DMS153 treated with DMSO at 0.1 percent for 48 hours (cell line): ENCODE measurements around the gene LYG2.
"Not testable (repeated sequence)": the region's sequence is repeated elsewhere in the genome, so short reads cannot be mapped to it uniquely, and the experiment has no call there.

Source experiments
- DNase-seq: peaks from one replicate; lab custom pipeline; 2025; ENCODE audit not compliant: unreplicated experiment; lab: John Stamatoyannopoulos, UW

The LYG2 gene, protein sequence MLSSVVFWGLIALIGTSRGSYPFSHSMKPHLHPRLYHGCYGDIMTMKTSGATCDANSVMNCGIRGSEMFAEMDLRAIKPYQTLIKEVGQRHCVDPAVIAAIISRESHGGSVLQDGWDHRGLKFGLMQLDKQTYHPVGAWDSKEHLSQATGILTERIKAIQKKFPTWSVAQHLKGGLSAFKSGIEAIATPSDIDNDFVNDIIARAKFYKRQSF

DNA sequence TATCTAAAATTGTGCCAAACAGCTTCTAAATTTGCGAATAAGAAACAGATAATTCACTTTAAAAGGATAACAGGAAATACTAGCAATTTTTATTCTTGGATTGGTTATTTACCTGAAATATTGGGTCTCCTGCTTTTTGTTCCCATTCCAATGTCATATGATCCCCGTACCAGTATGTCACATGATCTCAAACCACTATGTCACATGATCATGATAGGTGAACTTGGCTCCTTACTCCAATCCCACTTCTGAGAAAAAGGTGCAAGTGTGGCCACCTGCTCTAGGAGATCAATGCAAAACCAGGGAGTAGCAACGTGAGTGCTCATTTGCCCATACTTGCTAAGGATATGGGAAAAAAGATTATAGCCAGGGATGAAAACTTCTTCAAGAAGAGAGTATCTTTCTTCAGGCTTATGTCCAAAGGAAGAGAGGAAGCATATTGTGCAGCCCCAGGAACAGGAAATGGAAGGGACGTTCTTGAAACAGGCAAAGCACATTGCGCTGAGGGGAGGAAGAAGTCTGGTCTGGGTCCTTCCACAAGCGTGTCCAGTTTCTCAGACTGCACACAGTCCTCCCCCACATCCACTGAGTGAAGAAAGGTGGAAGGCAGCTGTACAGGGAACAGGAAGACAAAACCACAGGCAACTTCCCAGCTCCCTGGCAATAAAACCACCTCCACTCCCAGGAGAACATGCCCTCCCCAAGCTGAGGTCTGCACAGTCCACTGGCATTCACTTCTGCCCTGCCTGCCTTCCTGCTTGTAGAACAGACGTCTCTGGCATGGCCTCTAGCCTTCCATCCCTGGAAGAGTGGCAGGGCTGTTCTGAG lies at the start of gene LYG2:
LYG2 (minus strand) TSS at position 176 of the 828 bp plus-strand sequence. CDS start 1,406 bp downstream, outside the sequence.
- no peak for DNase-seq

DNA sequence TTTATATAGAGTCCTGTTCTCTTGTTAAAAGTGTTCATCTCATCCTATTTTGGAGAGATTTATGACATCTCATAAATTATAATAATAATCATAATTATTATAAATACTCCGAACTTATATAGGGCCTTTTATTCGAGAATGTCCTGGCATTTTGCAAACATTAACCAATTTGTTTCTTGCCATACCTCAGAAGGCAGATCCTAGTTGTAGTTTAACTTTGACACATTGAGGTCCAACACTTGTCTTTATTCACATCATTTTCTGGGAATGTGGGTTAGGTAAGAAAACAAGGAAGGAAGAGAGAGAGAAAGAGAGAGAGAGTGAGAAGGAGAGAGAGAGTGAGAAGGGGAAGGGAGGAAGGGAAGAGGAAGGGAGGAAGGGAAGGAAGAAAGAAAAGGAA lies 45.6 kb upstream of the LYG2 start, which contains the start of gene LYG1:
LYG1 (minus strand) TSS at position 101 of the 400 bp plus-strand sequence. CDS start 5,527 bp downstream, outside the sequence.
- DNase-seq: not testable (repeated sequence)

DNA sequence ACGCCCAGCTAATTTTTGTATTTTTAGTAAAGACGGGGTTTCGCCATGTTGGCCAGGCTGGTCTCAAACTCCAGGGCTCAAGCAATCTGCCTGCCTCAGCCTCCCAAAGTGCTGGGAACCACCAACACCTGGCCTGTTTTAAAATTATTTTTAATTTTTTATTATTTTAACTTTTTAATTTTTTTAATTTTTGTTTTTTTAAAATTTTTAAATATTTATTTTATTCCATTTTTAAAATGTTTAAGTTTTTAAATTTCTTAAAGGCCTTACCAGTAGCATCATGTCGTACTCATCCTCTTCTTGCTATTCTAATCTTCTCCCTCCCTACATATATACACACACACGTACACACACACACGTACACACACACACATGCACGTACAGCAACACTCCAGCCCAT lies 44.1 kb upstream of the LYG2 start:
- no peak for DNase-seq

DNA sequence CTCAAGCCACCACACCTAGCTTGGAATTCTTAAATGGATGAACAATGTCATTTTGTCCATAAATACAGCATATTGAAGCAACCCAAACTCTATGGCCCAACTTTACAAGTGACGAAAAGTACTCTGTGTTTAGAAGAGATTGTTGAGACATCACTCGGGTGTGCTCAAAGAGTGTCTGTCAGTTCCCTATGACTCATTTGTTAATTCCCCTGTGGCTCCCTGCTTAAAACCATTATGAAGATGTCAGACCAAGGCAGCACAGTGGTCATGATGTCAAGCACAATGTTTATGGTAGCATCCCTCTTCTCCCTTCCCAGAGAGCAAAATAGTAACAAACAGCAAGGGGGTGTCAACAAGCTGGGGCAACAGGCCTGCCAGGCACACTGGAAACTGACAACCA lies 42.5 kb upstream of the LYG2 start:
- no peak for DNase-seq

DNA sequence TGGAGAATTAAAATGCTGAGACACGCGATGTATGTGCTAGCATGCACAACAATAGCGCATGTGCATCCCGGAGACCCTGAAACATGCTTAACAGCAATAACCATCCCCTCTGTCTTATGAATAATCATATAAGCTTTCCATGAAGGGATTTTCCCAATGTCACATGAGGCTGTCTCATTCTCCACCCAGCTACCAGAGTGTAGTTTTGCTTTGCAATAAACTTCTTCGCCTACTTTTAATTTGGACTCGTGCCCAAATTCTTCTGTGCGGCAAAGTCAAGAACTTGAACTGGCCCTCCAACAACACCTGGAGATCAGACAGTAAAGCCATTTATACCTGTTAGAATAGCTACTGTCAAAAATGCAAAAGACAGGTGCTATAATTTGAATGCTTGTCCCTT lies 30.1 kb upstream of the LYG2 start:
- DNase-seq: no peak

DNA sequence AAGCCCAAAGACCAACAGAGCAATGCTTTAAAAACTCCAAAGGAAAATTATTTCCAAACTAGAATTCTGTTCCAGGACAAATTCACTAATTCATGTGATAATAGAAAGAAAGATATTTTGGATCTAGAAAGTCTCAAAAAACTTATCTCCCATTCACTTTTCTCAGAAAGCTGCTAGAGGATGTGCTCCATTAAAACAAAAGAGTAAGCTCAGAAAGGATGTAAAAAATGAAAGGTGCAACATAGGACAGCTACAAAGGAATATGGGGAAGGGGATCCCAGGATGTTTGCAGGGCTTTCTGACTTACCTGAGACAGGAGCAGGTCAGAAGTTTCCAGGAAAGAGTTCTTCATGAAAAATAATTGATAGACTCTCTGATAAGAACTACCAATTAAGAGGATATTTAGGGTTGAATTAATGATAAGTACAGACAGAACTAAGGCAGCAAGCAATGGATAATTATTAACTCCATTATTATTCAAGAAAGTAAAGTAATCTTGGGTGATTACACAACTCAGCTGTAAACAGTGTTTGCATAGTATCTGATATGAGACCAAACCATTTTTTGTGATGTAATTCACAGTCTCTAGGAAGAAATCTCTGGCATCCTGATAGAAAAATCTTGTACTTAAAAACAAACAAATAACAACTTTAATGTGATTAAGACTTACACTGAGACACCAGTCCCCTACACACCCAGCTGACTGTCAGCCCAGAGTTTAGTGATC lies 24.7 kb upstream of the LYG2 start:
- DNase-seq: no peak

DNA sequence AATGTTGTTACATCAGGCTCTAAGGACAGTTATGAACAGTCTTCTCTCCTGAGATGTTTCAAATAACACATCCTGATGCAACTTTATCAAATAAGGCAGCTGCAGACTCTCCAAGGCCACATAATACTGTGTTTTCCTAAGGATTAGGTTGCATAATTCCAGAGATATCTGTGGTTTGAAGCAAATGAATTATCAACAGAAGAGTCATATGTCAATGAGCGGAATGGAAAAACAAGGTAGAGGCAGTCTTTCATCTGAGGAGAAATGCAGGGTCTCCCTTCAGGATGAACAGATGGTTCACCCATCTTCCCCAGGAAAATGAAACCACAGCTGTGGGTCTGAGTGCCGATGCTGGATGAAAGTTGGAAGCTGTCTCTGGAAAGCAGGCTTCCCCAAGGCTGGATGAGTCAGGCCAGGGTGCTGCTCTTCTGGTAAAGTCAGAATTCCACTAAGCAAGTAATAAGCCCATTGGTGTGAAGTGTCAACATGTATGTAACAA lies 23.4 kb upstream of the LYG2 start:
- DNase-seq: no peak

DNA sequence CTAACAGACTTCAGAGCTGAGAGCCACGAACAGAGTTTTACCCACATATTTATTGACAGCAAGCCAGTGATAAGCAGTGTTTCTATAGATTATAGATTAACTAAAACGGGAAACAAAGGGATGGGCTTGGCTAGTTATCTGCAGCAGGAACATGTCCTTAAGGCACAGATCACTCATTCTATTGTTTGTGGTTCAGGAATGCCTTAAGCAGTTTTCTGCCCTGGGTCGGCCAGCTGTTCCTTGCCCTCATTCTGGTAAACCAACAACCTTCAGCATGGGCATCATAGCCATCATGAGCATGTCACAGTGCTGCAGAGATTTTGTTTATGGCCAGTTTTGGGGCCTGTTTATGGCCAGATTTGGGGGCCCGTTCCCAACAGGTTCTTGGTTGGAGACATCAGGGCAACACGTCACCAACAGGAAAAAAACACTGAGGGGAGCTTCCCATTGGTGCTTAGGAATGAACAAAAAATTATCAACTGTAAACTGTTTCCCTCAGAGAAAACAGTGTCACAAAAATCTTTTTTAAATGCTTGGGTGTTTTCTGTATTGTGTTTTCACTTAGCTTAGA lies 22.8 kb upstream of the LYG2 start:
- not testable (repeated sequence) for DNase-seq

DNA sequence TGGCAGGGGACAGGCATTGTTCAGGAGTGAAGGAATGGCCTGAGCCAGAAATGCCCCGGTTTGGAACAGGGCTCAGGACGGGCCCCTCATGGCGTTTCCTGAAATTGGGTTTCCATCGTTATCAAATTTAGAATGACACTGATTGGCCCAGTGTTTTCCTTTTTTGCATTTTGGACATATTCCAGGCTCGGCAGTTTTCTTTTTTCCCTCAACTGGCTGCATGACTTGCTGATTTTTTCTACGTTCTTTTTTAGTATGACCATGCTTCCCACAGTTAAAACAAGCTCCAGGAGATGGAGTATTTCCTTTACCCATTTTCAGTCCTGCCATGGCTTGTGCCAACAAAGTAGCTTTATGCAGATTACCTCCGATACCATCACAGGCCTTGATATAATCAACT lies 20.4 kb upstream of the LYG2 start:
- no peak for DNase-seq

DNA sequence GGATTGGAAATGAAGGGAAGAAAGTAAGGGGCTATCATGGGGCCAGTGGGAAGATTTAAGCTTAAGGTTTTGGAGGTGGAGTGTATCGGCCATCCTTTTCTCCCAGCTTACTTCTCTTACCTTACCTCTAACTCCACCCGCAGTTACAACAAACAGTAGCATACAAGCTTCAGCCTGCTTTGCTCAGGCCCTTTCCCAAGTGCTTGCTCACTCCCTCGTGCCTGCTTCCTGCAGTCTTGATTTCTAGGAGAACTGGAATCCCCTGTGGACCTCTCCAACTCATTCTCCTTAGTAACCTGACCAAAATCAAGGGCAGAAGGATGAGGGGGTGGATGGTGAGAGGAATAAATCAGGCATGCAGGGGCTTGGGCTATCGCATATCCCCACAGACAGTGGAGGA lies 5.8 kb upstream of the LYG2 start:
- no peak for DNase-seq

DNA sequence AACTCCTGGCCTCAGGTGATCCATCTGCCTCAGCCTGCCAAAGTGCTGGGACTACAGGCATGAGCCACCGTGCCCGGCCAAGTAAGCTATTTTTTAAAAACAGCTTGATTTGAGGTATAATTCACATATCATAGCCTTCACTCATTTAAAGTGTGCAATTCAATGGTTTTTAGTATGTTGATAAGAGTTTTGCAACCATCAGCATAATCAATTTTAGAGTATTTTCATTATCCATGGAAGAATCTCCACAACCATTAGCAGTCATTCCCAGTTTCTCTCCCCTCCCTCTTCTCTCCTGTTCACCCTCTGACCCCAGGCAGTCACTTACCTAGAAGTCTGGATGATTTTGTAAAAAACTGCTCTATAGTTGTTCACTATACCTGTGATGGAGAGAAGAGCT lies 4.7 kb upstream of the LYG2 start:
- no peak for DNase-seq

DNA sequence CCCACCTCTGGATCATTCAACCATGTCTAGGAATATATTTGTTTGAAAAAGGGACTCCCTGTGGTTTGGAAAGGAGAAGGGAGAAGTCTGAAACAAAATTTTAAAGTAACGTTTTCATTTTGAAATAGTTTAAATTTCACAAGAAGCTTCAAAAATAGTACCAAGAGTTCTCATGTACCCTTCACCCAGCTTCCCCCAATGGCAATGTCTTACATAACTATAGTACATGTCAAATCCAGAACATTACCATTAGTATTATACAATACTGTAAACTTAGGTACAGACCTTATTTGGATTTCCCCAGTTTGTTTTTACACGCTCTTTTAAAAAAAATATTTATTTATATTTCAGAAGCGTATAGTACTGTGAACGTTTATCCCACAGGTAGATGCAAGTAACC lies 4.0 kb upstream of the LYG2 start:
- no peak for DNase-seq

DNA sequence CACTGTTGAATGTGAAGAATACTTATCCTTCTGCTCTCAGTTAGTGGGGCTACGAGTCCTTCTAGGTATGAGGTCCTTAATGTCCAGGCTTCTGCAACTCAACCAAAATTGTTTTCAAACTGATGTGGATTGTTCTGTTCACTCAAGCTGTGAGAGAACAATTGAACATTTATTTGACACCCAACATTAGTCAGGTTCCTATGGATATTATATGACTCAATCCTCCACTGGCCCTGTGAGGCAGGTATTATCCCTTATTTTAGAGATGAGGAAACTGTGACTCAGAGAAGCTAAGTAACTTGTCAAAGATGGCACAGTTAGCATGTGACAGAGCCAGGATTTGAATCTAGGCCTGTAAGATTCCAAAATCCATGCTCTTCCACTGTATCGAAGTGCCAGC lies 1.2 kb upstream of the LYG2 start:
- DNase-seq: no peak

DNA sequence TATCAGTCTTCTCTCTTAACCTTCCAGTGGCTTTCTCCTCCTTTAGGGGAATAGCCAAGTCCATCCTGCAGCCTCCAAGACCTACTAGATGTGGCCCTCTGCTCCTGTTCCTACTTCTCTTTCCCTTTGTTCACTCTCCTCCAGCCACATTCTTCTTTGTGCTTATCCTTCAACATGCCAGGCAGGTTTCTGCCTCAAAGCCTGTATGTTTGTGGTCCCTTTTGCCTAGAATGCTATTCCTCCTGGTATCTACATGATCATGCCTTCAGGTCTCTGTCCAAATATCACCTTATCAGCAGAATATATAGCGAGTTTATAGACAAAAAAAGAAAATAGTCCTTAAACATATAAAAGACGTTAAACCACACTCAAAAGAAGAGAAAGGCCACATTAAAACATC lies 5.5 kb downstream of the LYG2 start:
- DNase-seq: no peak

DNA sequence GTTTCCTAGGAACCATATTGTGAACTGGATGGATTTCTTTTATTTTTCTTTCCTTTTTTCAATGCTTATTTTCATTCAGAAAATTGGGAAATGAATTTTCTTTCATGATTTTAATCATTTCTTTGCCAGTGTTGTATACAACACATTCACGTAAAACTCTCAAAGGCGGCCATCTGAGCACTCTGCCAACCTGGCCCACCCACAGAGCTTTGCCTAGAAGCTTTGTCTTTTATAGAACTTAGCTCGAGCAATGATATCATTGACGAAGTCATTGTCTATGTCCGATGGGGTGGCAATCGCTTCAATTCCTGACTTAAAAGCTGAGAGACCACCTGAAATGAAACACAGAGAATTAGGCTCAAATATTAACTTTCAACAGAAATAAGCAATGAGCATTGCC lies 13.3 kb downstream of the LYG2 start:
- no peak for DNase-seq

DNA sequence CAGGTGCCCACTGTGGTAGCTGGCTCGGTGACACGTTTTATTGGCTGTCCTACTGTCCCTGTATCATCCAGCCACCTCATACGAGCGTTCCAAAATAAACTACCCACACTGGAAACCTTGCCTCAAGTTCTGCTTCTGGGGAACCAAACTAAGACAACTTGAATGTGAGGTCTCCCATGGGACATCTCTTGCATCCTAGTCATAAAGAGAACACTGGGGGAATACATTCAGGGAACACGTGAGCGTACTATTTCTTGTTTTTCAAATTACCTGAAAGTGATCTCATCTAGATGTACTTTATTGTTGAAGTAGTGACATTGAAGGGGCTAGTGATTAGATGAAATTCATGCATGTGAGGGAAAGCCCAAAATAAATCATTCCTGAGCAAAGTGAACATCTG lies 15.0 kb downstream of the LYG2 start:
- DNase-seq: no peak

DNA sequence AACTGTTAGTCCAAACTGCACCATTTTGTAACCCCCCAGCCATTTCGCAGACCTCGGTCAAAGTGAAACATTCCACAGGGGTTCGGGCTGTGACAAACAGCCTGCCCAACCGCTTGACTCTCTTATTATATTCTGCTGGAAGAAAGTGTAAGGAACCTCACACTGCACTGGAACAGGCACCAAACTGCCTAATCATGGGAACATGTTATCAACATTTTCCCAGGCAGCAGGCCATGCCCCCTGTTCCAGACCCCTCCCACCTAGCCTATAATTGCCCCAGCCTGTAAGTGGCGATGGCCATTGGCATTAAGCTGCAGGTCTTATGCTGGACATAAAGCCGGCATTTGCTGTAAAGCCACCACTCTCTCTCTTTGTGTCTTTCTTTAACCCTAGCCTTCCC lies 16.9 kb downstream of the LYG2 start:
- no peak for DNase-seq

DNA sequence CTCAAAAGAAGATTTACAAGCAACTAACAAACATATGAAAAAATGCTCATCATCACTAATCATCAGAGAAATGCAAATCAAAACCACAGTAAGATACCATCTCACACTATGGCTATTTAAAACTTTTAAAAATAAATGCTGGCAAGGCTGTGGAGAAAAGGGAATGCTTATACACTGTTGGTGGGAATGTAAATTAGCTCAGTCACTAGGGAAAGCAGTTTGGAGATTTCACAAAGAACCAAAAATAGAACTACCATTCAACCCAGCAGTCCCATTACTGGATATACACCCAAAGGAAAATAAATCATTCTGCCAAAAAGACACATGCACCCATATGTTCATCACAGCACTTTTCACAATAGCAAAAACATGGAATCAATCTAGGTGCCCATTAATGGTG lies 22.3 kb downstream of the LYG2 start:
- not testable (repeated sequence) for DNase-seq

DNA sequence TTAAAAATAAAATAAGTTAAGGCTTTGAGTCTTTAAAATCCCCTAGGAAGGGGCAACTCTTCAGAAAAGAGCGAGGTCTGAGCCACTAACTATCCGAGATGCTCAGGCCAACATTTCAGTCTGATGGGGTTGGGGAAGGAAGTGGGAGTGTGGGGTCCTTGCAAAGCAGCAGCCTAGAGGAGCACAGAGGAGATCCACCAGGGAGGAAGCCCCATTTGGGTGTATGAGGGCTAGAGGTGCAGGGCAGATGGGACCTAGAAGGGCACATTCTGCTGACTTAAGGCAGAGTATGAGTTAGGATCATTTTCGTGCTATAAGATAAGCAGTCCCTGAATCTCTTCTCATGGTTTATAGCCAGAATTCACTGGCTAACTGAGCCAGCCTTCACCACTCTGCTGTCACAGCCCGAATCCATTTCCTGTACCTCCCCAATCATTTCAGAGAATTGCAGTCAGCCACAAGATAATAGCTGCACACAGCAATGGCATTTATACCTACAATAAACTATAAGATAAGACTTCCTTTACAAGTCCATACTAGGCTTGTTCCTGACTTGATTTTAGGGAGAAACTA lies 37.5 kb downstream of the LYG2 start:
- DNase-seq: no peak

DNA sequence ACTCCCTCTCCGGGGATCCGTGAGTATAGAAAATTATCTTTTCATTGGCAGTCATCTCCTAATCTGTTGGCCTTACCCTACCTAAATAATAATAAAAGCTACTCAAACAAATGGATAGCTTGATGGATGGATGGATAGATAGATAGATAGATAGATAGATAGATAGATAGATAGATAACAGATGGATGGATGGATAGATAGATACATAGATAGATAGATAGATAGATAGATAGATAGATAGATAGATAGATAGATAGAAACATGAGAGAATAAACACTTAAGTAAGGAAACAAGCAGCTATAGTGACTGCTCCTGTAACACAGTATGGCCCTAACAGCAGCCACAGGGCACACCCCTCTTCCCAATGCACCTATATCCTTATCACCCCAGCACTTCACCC lies 39.4 kb downstream of the LYG2 start:
- DNase-seq: no peak

DNA sequence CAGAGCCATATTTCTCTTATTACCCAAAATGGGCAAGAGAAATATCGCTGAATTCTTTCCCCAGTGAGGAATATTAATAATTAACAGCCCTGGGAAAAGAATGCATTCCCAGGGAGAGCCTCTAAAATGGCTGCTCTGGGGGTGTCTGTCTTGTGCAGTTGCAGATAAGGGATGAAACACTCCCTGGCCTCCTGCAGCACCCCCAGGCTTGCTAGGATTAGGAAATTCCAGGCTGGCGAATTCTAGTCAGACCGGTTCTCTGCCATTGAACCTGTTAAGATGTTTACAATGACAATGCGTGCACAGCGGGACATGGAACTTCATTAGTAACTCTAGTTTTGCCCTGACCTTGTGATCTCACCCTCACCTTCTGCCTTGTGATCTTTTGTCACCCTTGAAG lies 50.0 kb downstream of the LYG2 start:
- DNase-seq: no peak
